GM12878 (cell line): Measurements from ENCODE around the gene MSI2. TPM values are rescaled to one million over a fixed set of nuclear protein-coding genes. Genes with fewer than 3 reads are reported as not detected.

Source experiments
- ATAC-seq: fragments of 200-7000 bp; cut with Tn5 transposase; 3 replicates; pipeline ENCODE4 v1.9.1; 2020; ENCODE audit warnings: mild to moderate bottlenecking, moderate library complexity
- BruUV-seq: library from RNA; stranded (reverse); fragments of 400-500 nt; replicated peaks from 2 replicates; lab custom pipeline; 2021; lab: Mats Ljungman, UMichigan
- CTCF ChIA-PET: fragments of 300-600 bp; sonication (Branson Sonifier 250); formaldehyde crosslinking; extraction: SDS; loops from one replicate; lab custom pipeline; 2021; ENCODE audit warnings: inconsistent platforms; lab: Yijun Ruan, JAX
- POLR2A ChIA-PET: fragments of 350-600 bp; formaldehyde crosslinking; extraction: SDS; loops from one replicate; lab custom pipeline; 2021; ENCODE audit warnings: inconsistent platforms; lab: Charles Lee
- RAD21 ChIA-PET: fragments of 300-600 bp; sonication (Branson Sonifier 250); formaldehyde crosslinking; loops from one replicate; lab custom pipeline; 2023; ENCODE audit warnings: antibody characterized with exemption; ENCODE audit not compliant: unreplicated experiment; lab: Charles Lee
- SMC1A ChIA-PET: fragments of 300-600 bp; sonication (Branson Sonifier 250); formaldehyde crosslinking; loops from one replicate; lab custom pipeline; 2023; ENCODE audit not compliant: unreplicated experiment, uncharacterized antibody; lab: Charles Lee
- DNase-seq: peaks from one replicate; pipeline ENCODE4 v3.0.0-alpha.2; 2011; ENCODE audit warnings: low read depth, low spot score
- FAIRE-seq: peaks from 3 replicates; lab custom pipeline; 2011; peaks lifted over from hg19 to GRCh38; lab: Jason Lieb, UNC
- H2AFZ ChIP-seq: 2 replicates; pipeline ENCODE4 v1.6.0; 2011; ENCODE audit warnings: low read depth, low read length, control low read depth; ENCODE audit not compliant: control insufficient read depth
- H3K27ac ChIP-seq: 2 replicates; pipeline ENCODE4 v1.5.1; 2011; ENCODE audit warnings: control low read depth; ENCODE audit not compliant: control insufficient read depth, insufficient read depth
- H3K27me3 ChIP-seq, 2 experiments: replicated peaks in 1 of 2; 2 replicates each; pipeline versions ENCODE4 v1.6.0 to v1.6.1; 2011; ENCODE audit warnings: low read length in 1 of 2; ENCODE audit not compliant: control insufficient read depth in 2 of 2, insufficient read depth in 2 of 2
- H3K36me3 ChIP-seq, 2 experiments: 2 replicates each; pipeline ENCODE4 v1.5.1; 2011; ENCODE audit warnings: low read length in 1 of 2; ENCODE audit not compliant: control insufficient read depth in 2 of 2, insufficient read depth in 2 of 2
- H3K4me1 ChIP-seq: 2 replicates; pipeline ENCODE4 v1.6.1; 2011; ENCODE audit warnings: mild to moderate bottlenecking, low read length, moderate library complexity, mixed read lengths; ENCODE audit not compliant: control insufficient read depth, insufficient read depth
- H3K4me2 ChIP-seq: 2 replicates; pipeline ENCODE4 v1.6.0; 2011; ENCODE audit warnings: control low read depth; ENCODE audit not compliant: control insufficient read depth, insufficient read depth
- H3K4me3 ChIP-seq: fragments of 200-600 bp; sonication (generic); 2 replicates; pipeline ENCODE4 v1.5.1; 2016
- H3K79me2 ChIP-seq: 2 replicates; pipeline ENCODE4 v1.6.0; 2011; ENCODE audit warnings: low read length; ENCODE audit not compliant: control insufficient read depth, insufficient read depth
- H3K9ac ChIP-seq: 2 replicates; pipeline ENCODE4 v1.8.0; 2011; ENCODE audit warnings: low read length, control low read depth, mixed read lengths; ENCODE audit not compliant: control insufficient read depth, insufficient read depth
- H3K9me3 ChIP-seq: replicated peaks from 3 replicates; pipeline ENCODE4 v1.5.1; 2011; ENCODE audit warnings: mild to moderate bottlenecking, low read length; ENCODE audit not compliant: control insufficient read depth, insufficient read depth
- H4K20me1 ChIP-seq: 2 replicates; pipeline ENCODE4 v1.6.0; 2011; ENCODE audit not compliant: control insufficient read depth, insufficient read depth
- ATF3 ChIP-seq: IDR thresholded peaks from 2 replicates; pipeline ENCODE4 v1.6.1; 2011; ENCODE audit warnings: low read depth, mild to moderate bottlenecking, low read length, moderate library complexity, borderline replicate concordance; ENCODE audit errors: extremely low read depth
- CBX5 ChIP-seq: sonication (generic); IDR thresholded peaks from 2 replicates; pipeline ENCODE4 v1.6.1; 2016; ENCODE audit warnings: low read depth, moderate library complexity, mild to moderate bottlenecking, inconsistent platforms
- CHD4 ChIP-seq: fragments of 200-600 bp; sonication (generic); IDR thresholded peaks from 2 replicates; pipeline ENCODE4 v1.6.1; 2016; ENCODE audit warnings: mild to moderate bottlenecking
- E2F8 ChIP-seq: fragments of 450-650 bp; IDR thresholded peaks from 2 replicates; pipeline ENCODE4 v1.6.1; 2018; ENCODE audit warnings: mild to moderate bottlenecking, low read depth, moderate library complexity; ENCODE audit not compliant: partially characterized antibody
- ELK1 ChIP-seq: IDR thresholded peaks from 2 replicates; pipeline ENCODE4 v1.6.1; 2012; ENCODE audit warnings: low read depth, low read length, improper control_type of control experiment
- GABPA ChIP-seq: IDR thresholded peaks from 2 replicates; pipeline ENCODE4 v1.6.1; 2014; ENCODE audit warnings: antibody characterized with exemption, low read depth, mild to moderate bottlenecking, inconsistent platforms
- NFYA ChIP-seq: IDR thresholded peaks from 2 replicates; pipeline ENCODE4 v1.6.1; 2011; ENCODE audit warnings: low read depth, mild to moderate bottlenecking, low read length, improper control_type of control experiment, borderline replicate concordance
- STAT3 ChIP-seq: IDR thresholded peaks from 2 replicates; pipeline ENCODE4 v1.6.1; 2011; ENCODE audit warnings: low read depth, low read length, improper control_type of control experiment
- ZNF384 ChIP-seq: IDR thresholded peaks from 2 replicates; pipeline ENCODE4 v1.6.1; 2012; ENCODE audit warnings: low read depth, mild to moderate bottlenecking, low read length, improper control_type of control experiment, borderline replicate concordance
- WGBS: methylation state at CpG from one replicate; pipeline ENCODE4 v1.1.6; 2016; ENCODE audit warnings: low lambda C conversion rate; ENCODE audit not compliant: insufficient replicate concordance, insufficient coverage; ENCODE audit errors: missing lambda C conversion rate; 5-methylcytosine and 5-hydroxymethylcytosine counted together
- in situ Hi-C: fragments of 300-500 bp; cut with MboI; formaldehyde crosslinking; loops from 9 replicates; pipeline ENCODE4 v1.14.3; 2018; ENCODE audit warnings: mixed read lengths
- intact Hi-C: fragments of 100-400 bp; cut with micrococcal nuclease; formaldehyde crosslinking; loops from one replicate; pipeline ENCODE4 v1.14.2; 2022; ENCODE audit not compliant: unreplicated experiment
- polyA plus RNA-seq, 11 experiments: library from polyadenylated mRNA; depleted of rRNA in 4 of 11; unstranded in 6 of 11; stranded (reverse) in 5 of 11; fragments of >200 nt; fragmentation: Nextera tagmentation in 4 of 11; fragmentation: Illumina TruSeq in 1 of 11; extraction: Ambion mirVana in 4 of 11; extraction: Trizol in 1 of 11; gene quantifications; 1 replicate in 1 of 11; 2 replicates in 10 of 11; pipeline versions ENCODE4 v1.2.1 to v1.2.3, GENCODE V29; 2011 to 2016; ENCODE audit warnings: inconsistent platforms in 2 of 11, missing spikeins in 2 of 11, low read depth in 1 of 11
- total RNA-seq, 4 experiments: library from RNA; depleted of rRNA in 3 of 4; stranded (reverse); fragments of >200 nt in 3 of 4; fragmentation: Illumina TruSeq in 1 of 4; extraction: Trizol in 1 of 4; gene quantifications; 2 replicates each; pipeline versions ENCODE4 v1.2.1 to v1.2.3, GENCODE V29; 2013 to 2021
- TF ChIP-seq, protein P1 (sequence below): IDR thresholded peaks from 2 replicates; pipeline ENCODE4 v1.6.1; 2012; ENCODE audit warnings: mild to moderate bottlenecking, low read depth, low read length
- TF ChIP-seq, protein P2 (sequence below): fragments of 450-650 bp; IDR thresholded peaks from 2 replicates; pipeline ENCODE4 v1.6.1; 2016; ENCODE audit warnings: mild to moderate bottlenecking
- TF ChIP-seq, protein P3 (sequence below): IDR thresholded peaks from 2 replicates; pipeline ENCODE4 v1.6.1; 2011; ENCODE audit warnings: borderline replicate concordance, low read depth, mild to moderate bottlenecking, moderate library complexity, mixed read lengths, low read length; ENCODE audit not compliant: insufficient read depth; ENCODE audit errors: extremely low read length

MSI2 gene
- total and polyA plus RNA-seq, 10 of the 15 experiments (the other 5 are each of a cell fraction or from before 2014, with no cell fraction given) = 6.1 to 76.1 (median 42.0) TPM

DNA sequence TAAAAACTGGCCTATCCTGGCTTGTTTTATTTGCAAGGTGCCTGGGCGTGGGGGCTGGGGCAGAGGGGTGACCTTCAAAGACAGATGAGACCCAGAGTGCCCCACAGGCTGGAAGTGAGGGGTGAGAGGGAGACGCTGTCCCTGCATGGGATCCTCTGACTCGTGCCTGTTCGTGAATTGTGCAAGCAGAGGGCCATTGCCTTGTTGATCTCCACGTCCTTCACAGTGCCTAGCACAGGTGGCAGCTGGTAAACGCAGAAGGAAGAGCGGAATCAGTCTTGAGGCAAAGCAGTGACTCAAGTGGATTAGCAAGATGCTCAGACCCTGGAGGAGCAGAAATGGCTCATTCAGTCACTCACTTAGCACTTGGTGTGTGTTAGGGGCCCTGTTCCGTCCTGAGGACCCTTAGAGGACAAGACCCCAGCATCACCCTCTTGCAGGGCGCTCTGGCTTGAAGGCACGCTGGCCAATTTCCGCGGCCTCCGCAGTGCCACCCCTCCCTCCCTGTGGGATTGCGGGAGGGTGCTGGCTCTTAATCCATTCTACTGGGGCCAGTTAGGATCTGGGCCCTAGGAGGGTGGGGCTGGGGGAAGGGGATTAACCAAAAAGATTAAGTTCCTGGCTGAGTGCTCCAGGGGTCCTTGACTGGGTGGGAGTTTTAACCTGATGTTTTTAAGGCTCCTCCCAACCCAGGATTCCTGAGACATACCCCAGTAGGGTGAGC lies 337.6 kb downstream of the MSI2 start:
- in situ Hi-C loops (no loop called here), intact Hi-C loops (no loop called here)
- POLR2A ChIA-PET = interaction anchor here (0.6 kb wide), 2 partner anchors 43 to 382 kb away, joined by 4 to 5 read pairs; no protein-coding TSS in a partner anchor
- peaks cover 4 to 10% of the 10 kb centered on the region in 2 experiments for H3K36me3 ChIP-seq
- RAD21 ChIA-PET = no interaction called here
- no peak for DNase-seq
- H2AFZ ChIP-seq = no peak overlapping the region
- H3K4me3 ChIP-seq = no peak overlapping the region
- no peak overlapping the region for H3K27ac ChIP-seq
- SMC1A ChIA-PET = no interaction called here
- FAIRE-seq = no peak
- no TSS peak for BruUV-seq
- no peak overlapping the region for H3K4me2 ChIP-seq
- peaks cover 2% of the 10 kb centered on the region; the same call in 1 of the 2 replicates for H3K4me1 ChIP-seq
- no peaks in the 10 kb centered on the region for H3K79me2 ChIP-seq
- H3K9me3 ChIP-seq = no peaks in the 10 kb centered on the region; the same call in 2 of the 3 replicates
- CTCF ChIA-PET = interaction anchor here (1.3 kb wide), 1 partner anchor 78 kb away, joined by 6 read pairs; no protein-coding TSS in a partner anchor
- H3K27me3 ChIP-seq = no peaks in the 10 kb centered on the region
- 98% methylated on average over 14 of the region's 14 CpGs for WGBS
- ATAC-seq = no peak
- no peaks in the 10 kb centered on the region for H4K20me1 ChIP-seq
- no peak overlapping the region for H3K9ac ChIP-seq
- TF ChIP-seq, protein P1, sequence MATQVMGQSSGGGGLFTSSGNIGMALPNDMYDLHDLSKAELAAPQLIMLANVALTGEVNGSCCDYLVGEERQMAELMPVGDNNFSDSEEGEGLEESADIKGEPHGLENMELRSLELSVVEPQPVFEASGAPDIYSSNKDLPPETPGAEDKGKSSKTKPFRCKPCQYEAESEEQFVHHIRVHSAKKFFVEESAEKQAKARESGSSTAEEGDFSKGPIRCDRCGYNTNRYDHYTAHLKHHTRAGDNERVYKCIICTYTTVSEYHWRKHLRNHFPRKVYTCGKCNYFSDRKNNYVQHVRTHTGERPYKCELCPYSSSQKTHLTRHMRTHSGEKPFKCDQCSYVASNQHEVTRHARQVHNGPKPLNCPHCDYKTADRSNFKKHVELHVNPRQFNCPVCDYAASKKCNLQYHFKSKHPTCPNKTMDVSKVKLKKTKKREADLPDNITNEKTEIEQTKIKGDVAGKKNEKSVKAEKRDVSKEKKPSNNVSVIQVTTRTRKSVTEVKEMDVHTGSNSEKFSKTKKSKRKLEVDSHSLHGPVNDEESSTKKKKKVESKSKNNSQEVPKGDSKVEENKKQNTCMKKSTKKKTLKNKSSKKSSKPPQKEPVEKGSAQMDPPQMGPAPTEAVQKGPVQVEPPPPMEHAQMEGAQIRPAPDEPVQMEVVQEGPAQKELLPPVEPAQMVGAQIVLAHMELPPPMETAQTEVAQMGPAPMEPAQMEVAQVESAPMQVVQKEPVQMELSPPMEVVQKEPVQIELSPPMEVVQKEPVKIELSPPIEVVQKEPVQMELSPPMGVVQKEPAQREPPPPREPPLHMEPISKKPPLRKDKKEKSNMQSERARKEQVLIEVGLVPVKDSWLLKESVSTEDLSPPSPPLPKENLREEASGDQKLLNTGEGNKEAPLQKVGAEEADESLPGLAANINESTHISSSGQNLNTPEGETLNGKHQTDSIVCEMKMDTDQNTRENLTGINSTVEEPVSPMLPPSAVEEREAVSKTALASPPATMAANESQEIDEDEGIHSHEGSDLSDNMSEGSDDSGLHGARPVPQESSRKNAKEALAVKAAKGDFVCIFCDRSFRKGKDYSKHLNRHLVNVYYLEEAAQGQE = no peak
- TF ChIP-seq CHD4 = no peak
- no peak for TF ChIP-seq ELK1
- TF ChIP-seq, protein P2, sequence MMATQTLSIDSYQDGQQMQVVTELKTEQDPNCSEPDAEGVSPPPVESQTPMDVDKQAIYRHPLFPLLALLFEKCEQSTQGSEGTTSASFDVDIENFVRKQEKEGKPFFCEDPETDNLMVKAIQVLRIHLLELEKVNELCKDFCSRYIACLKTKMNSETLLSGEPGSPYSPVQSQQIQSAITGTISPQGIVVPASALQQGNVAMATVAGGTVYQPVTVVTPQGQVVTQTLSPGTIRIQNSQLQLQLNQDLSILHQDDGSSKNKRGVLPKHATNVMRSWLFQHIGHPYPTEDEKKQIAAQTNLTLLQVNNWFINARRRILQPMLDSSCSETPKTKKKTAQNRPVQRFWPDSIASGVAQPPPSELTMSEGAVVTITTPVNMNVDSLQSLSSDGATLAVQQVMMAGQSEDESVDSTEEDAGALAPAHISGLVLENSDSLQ = no peak
- no peak for TF ChIP-seq STAT3
- TF ChIP-seq CBX5 = no peak
- no peak for TF ChIP-seq E2F8
- TF ChIP-seq GABPA = no peak
- no peak for TF ChIP-seq NFYA
- TF ChIP-seq, protein P3, sequence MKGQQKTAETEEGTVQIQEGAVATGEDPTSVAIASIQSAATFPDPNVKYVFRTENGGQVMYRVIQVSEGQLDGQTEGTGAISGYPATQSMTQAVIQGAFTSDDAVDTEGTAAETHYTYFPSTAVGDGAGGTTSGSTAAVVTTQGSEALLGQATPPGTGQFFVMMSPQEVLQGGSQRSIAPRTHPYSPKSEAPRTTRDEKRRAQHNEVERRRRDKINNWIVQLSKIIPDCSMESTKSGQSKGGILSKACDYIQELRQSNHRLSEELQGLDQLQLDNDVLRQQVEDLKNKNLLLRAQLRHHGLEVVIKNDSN = no peak
- no peak for TF ChIP-seq ATF3
- no peak for TF ChIP-seq ZNF384
